ENCODE results near the gene SAMSN1.
"Not testable (repeated sequence)": the region's sequence is repeated elsewhere in the genome, so short reads cannot be mapped to it uniquely, and the experiment has no call there.

Gene SAMSN1

DNA sequence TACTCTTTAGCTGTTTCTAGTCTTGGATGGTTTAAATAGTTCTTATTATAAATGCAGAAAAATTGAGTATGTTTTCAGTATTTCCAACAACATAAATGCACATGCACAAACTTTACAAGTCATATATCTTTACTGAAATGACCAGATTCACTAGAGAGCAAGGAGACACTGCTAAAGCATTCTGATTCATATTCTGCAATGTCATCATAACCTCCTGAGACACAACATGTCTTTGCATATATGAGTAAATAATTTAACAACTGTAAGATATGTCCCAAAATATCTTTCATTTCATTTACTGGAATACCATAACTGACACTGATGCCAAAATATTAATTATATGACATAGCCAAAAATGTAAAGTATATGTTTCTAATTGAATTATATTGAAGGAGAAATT lies 16.8 kb upstream of the SAMSN1 start:
- no peak for DNase-seq

DNA sequence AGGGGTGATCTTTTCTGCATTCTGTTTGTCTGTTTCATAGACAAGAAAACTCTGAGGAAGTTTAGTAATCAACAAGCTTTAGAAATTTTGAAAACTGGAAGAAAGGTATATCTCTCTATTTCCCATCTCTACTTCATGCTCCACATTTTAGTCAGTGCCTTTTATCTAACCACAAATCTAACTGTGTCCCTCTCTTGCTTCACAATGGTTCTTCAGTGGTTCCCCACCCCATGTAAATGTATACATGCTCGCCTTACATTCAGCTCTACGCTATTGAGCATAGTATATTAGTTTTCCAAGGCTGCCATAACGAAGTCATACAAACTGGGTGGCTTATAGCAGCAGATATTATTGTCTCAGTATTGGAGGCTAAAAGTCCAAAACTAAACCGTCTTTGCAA lies 14.4 kb upstream of the SAMSN1 start:
- no peak for DNase-seq

DNA sequence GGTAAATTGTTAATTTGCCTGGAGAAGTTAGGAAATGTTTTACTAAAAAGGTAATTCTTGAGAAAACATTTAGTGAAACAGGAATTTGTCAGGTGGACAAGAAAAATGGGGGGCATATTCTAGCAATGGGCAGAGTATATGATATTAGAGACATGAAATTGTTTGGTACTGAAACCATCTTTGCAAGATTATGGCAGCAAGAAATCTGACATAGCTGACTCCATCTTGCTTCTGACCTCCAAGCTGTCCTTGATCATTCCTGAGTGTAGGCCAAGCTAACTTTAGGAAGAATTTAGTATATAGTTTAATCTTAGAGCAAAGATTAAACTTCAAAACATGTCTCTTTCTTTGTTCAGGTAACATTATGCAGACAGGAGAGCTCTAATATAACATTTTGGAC lies 14.0 kb upstream of the SAMSN1 start:
- DNase-seq: no peak

DNA sequence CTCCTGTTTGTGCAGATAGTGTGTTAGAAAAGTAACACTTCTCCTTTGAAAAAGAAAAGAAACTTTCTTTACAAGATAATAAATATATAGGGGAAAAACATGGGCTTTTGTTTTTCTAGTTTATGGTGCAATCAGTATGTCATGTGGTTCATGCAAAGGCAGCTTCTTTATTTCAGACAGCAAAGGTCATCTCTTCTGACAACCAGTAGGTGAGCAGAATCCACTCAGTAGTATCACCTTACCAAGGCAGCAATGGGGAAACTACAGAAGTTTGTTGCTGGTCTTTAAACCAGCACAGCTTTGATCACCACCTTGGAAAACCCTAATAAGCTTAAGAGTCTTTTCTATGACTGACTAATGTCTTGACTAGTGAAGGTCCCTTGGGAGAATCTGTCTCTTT lies 13.0 kb upstream of the SAMSN1 start:
- no peak for DNase-seq

DNA sequence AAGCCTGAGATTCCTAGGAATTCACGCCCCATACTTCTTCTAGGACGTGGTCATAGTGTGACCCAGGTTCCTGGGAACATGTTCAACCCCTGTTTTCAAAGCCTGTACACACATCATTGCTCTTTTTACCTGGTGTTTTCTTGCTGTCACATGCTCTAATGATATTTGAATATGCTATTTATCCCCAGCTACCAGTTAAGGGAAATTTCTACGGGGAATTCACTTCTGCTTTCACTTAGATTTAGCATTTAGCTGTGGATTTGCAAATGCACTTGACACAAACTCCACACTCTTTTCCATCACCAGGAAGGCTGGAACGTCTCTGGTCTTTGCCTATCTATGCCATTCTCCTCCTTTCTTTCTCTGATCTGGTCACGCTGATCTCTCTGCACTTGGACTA lies 11.3 kb upstream of the SAMSN1 start:
- DNase-seq: no peak

DNA sequence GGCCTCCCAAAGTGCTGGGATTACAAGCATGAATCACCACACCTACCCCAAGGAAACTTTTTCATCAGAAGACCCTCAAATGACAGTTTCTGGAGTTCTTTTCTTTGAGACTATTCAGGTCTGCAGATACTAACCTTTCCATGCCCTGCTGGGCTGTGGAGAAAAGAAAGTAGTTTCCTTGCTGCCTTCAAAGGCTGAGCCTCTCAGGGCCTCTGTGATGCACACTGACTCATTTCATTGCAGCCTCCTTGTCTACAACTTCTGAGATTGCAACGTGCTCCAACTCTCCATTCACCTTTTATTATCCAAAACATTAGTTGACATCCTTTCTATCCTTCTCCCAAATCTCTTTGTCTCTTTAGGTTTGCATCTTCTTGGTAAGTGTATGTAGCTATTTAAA lies 8.8 kb upstream of the SAMSN1 start:
- DNase-seq: no peak

DNA sequence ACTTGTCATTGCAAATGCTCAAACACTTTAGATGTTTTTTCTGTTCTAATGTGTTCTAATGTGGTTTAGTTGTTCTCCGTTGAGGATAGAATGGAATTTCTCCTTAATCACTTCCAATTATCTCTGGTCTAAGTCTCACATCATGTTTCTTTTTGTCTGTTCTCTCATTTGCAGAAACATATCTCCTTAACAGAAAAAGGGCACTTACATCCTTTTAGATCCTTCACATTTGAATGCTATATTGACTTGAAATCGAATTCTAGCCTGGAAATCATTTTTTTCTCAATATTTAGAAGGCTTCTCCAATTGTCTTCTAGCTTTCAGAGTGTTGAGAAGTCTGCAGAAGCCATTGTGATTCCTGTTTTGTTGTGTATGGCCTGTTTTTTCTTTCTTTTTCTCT lies 7.3 kb upstream of the SAMSN1 start:
- DNase-seq: no peak

DNA sequence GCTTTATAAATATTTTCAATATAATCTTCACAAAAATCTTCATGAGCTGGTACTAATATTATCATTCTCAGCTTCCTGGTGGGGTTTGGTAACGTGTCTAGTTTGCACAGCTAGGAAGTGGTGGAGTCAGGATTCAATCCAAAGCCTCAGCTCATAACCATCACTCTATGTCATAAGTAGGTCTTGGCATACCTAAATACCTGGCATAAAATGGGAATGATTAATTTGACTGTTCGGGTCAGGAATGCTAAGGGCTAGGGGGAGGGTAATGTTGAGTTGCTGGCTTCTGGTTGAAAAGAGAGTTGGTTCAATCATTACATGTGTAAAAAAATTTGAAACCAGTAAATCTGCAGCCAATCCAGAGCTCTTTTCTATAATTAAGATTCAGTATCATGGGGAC lies 5.6 kb upstream of the SAMSN1 start:
- no peak for DNase-seq

DNA sequence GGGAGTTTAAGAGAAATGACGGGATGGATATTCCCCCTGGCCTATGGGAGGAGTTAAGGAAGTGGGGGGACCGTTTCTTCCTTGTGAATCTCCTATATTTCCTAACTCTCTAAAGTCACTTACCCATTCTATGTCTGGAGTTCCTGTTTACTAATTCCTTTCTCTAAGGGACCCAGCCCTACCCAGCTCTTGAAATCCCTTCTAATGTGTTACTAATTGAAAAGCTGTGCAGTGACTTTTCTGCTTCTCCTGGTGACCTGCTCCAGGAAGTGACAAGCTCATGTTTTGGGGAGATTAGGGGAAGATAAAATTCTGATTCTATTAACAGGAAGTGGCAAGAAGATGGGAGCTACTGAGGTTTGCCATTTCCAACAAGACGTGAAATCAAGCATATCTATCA lies 4.0 kb upstream of the SAMSN1 start:
- DNase-seq: no peak

DNA sequence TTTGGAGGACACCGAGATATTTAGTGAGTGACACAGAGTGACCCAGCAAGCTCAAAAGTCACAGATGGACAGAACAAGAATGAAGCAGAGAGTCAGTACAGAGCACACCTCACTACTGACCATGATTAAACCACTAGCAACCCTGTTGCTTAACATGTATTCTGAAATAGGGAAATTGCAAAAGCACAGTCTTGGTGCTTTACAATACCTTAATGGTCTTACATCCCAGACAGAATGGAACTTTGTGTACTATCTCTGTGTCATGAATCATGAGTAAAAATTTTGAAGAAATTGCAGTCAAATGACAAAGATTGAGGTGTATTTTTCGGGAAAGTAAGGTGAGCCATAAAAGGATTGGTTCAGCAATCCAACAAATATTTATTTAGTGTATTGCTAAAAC lies 2.7 kb upstream of the SAMSN1 start:
- DNase-seq: no peak

DNA sequence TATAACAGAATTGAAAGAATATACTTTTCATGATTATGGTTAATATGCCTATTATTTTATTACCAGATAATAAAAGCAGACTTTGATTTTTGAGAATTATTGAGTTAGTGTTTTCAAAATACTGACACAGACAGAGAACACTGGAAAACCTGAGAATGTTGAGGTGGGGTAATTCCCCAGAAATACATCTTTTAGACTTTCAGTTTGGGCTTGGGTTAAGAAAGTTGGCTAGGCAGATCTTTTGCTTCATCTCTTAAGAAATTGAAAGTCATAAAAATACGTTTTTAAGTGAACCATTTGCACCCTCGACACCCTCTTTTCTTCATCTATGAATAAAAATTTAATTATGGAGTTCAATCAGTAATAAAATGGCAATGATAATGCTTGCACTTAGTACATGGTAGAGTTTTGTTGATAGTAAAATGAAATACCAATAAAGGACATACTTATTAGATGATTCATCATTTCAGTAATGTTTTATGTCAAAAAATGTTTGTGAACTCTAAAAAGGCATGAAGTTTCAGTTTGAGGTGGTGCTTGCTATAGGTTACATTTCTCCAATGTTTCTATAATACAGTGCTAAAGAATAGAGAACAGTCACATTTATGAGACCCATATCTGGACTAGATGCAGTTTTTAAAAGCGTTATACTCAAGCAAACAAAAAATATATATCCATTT lies 1.9 kb upstream of the SAMSN1 start:
- DNase-seq: no peak

DNA sequence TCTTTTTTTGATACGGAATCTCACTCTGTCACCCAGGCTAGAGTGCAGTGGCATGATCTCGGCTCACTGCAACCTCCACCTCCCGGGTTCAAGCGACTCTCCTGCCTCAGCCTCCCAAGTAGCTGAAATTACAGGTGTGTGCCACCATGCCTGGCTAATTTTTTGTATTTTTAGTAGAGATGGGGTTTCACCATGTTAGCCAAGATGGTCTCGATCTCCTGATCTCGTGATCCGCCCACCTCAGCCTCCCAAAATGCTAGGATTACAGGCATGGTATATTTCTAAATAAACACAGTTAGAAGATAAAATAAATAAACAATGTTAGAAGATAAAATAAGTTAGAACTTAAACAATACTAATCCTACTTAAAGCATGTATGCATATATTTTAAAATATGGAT lies 604 bp upstream of the SAMSN1 start:
- DNase-seq: not testable (repeated sequence)

DNA sequence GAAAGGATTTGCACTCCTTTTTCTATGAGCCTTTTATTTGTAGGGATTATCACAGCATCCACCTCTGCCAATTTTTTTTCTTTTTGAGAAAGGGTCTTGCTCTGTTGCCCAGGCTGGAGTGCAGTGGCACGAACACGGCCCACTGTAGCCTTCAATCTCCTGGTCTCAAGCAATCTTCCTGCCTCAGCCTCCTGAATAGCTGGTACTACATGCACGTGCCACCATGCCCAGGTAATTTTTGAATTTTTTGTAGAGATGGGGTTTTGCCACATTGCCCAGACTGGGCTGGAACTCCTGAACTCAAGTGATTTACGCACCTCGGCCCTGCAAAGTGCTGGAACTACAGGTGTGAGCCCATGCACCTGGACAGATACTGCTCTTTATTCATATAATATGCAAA lies 2.1 kb downstream of the SAMSN1 start:
- DNase-seq: no peak

DNA sequence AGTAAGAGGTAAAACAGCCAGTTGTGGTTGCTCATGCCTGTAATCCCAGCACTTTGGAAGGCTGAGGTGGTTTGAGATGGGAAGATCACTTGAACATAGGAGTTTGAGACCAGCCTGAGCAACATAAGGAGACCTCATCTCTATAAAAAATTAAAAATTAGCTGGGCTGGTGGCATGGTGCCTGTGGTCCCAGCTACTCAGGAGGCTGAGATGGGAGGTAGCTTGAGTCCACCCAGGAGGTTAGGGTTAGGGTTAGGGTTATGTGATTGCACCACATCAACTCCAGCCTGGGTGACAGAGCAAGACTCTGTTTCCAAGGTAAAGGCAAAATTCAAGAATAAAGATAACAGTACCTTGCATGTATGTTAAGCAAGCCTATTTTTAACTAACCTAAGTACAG lies 3.5 kb downstream of the SAMSN1 start:
- DNase-seq: no peak

DNA sequence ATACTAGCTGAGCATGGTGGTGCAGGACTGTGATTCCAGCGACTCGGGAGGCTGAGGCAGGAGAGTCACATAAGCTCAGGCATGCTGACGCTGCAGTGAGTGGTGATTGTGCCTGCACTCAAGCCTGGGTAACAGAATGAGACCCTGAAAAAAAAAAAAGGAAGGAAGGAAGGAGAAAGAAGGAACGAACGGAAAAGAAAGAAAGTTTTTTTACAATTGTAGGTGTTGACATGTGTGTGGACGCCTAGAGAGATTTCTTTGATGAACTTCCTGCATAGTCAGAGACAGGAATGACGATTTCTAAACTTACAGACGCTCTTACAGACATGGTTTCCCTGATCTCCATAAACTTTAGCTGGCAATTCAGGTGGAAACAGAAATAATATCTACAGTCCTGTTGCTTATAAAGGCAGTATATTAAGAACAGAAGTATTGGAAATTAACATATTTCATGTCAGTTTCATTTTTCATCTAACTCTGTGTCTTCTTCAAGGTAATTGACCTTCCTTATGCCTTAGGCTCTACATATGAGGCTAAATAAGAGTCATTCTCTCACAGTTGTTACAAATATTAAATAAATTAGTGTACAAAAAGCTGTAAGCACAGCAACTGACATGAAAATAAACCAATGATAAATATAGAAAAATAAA lies 4.1 kb downstream of the SAMSN1 start:
- DNase-seq: no peak

DNA sequence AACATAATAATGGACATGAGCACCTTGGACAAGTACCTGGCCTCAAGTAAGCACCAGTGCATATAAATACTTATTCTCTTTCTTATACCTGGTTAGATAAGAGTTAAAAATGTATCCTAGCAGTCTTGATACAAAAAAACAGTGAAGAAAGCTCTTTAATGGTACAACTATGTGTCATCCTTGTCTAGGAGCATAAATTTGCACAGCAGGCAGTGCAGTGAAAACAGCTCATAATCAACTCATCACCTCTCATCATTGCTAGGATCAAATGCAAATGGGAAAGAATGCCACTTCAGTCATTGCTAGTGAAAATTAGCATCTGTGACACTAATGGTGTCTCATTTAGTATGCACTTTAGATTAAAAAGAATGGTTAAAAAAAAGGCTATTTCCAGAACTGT lies 7.6 kb downstream of the SAMSN1 start:
- DNase-seq: no peak

DNA sequence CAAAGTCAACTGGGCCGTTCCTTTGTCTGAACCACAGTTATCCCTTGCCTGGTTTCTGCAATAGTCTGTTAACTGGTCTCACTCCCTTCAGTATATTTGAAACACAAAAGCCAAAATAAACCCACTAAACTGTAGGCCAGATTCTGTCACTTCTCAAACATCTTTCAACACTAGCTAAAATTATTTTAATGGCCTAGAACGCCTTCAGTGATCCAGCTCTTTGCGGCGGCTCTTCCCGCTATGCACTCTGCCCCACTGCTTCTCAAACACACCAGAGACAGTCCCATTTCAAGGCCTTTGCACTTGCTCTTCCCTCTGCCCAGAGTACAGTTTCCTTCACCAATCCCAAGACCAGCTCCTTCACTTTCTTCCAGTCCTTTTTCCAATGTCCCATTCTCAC lies 9.2 kb downstream of the SAMSN1 start:
- DNase-seq: no peak

DNA sequence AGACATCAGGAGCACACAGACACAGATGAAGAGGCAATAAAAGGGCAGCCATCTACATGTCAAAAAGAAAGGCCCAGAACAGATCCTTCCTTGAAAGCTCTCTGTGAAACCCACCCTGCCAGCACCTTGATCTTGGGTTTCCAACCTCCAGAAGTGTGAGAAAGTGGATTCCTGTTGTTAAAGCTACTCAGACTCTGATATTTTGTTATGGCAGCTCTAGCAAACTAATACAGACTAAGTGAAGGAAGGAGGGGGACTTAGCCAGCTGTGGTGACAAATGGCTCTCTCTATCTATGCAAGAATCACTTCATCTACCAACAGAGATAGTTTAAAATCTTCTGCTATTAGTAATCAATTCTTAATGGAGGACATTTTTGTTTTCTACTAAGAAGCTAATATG lies 10.4 kb downstream of the SAMSN1 start:
- DNase-seq: no peak

DNA sequence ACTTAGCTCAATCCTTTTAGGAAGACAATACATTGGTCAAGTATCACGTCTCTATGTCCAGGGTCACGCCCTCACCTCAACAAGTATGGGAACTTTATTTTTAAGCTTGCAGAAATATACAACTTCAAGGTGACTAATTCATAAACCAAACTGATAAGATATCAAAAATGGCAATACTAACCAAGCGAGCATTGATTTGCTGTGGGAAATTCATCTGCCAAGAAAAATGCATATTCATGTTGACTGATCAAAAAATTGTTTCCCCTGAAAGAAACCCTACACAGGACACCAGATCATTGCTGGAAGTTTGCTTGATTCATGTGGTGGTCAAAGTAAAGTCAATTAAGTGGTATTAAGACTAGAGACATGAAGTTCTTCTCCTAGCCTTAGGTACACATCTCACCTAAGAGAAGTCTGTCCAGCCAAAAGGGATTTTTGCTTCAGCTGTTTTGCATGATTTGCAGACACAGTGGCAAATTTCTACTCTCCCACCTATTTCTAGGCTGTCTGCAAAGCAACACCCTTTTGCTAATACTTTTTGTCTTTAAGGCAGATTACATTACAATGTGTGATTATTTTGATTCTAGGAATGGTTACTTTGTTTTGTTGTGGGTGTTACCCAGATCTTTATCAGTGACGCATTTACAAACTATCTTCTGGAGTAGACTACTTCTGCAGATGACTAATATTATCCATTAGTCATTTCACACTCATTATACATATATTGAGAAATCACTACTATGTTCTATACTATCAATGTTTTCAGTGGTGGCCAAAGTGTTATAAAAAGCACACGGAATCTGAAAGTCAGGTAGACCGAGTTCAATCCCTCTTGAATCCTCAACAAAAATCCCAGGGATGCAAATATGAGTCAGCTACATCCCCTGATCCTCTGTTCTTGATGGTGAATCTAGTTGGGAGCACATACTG lies 12.4 kb downstream of the SAMSN1 start:
- no peak for DNase-seq

DNA sequence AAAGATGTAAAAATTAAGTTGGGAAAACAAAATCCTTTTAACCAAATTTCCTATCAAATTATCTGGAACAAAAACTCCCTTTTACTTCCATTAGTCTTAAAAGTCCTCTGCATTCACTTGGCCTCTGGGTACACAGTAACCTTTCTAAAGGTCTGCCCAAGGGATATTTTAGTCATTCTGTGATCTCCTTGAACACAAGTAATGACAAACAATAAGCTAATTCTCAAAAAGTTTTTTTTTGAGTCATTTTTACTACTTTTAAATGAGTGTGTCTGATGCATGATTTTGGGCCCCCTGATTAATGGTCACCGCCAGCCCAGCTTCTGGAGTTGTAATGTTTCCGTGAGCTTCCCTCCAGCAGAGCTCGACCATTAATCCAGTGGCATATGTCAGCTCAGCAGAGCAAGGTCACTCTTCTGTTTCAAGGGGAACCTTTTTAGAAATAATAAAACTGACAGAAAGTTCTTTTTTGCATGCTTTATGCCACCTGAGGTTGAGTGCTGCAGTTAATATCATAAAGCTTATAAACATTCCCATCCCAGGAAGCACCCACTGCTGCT lies 14.3 kb downstream of the SAMSN1 start:
- DNase-seq: no peak

DNA sequence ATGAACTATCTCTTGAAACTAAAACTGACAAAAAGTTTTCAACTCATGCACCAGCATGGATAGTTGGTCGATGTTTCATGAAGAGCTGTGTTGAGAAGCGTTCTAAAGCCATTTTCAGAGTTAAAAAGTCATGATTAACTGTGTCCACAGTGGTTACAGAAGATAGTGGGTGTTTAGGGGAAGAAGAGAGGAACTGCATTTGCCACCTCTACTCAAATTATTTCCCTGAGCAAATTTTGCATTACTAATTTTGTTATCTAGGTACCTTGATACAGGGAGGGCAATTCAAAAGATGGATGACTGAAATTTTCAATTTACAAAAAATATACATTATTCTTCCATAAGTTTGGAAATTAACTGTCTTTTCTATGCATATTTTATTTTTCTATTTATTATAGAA lies 15.5 kb downstream of the SAMSN1 start:
- DNase-seq: no peak

DNA sequence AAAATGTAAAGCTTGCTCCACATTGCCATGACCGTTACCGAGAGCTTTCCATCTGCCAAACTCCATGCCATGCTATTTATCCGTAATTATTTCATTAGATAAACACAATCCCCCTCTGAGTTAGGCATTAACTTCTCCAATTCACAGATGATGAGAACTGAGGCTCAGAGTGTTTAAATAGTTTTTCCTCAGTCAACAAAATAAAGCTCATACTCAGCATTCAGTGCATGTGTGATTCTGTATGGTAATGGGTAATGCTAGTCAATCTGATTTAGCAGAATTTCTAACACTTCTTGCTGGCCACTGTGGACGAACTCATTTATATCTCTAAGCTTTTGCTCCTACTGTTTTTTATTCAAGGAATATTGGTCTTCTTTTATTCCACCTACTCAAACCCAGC lies 17.3 kb downstream of the SAMSN1 start:
- DNase-seq: no peak

Measured in stimulated activated CD4-positive, alpha-beta T cell treated with anti-CD3 and anti-CD28 coated beads, Interleukin-12 subunit alpha, Interleukin-12 subunit beta, amount 100 ng/mL, for 4 hours (primary cell).